H1 (cell line): Measurements from ENCODE around the gene COL28A1. TPM values are rescaled to one million over a fixed set of nuclear protein-coding genes. Genes with fewer than 3 reads are reported as not detected.

ENCODE experiments used
- CTCF ChIA-PET: fragments of 300-600 bp; sonication (Branson Sonifier 250); formaldehyde crosslinking; loops from one replicate; lab custom pipeline; 2021; ENCODE audit not compliant: partially characterized antibody; lab: Charles Lee
- POLR2A ChIA-PET: fragments of 300-600 bp; sonication (Branson Sonifier 250); formaldehyde crosslinking; loops from one replicate; lab custom pipeline; 2021; ENCODE audit warnings: inconsistent platforms; ENCODE audit not compliant: partially characterized antibody; lab: Charles Lee
- DNase-seq, 2 experiments: peaks; one replicate each; pipeline versions ENCODE4 v3.0.0 to v3.0.0-alpha.2; 2010 to 2022; ENCODE audit warnings: low spot score in 2 of 2, low read depth in 1 of 2, mixed read lengths in 1 of 2
- FAIRE-seq: peaks from 2 replicates; lab custom pipeline; 2011; peaks lifted over from hg19 to GRCh38; lab: Jason Lieb, UNC
- H2AFZ ChIP-seq: 2 replicates; pipeline ENCODE4 v1.8.1; 2012; ENCODE audit warnings: low read length, inconsistent platforms
- H2AK5ac ChIP-seq: 2 replicates; pipeline ENCODE4 v1.6.1; 2013; ENCODE audit warnings: low read depth, low read length
- H2BK120ac ChIP-seq: replicated peaks from 2 replicates; pipeline ENCODE3; 2013; ENCODE audit warnings: low read depth, low read length, inconsistent platforms
- H2BK12ac ChIP-seq: 2 replicates; pipeline ENCODE4 v1.6.1; 2013; ENCODE audit warnings: low read depth, low read length
- H2BK15ac ChIP-seq: 2 replicates; pipeline ENCODE4 v1.6.1; 2013; ENCODE audit warnings: low read length
- H2BK20ac ChIP-seq: 2 replicates; pipeline ENCODE4 v1.6.1; 2013; ENCODE audit warnings: low read length
- H2BK5ac ChIP-seq: 2 replicates; pipeline ENCODE4 v1.6.1; 2013; ENCODE audit warnings: low read depth, low read length
- H3K14ac ChIP-seq: 2 replicates; pipeline ENCODE4 v1.6.1; 2013; ENCODE audit warnings: inconsistent platforms; ENCODE audit not compliant: insufficient read length
- H3K18ac ChIP-seq: 2 replicates; pipeline ENCODE4 v1.6.1; 2013; ENCODE audit warnings: low read length; ENCODE audit errors: extremely low read depth
- H3K23ac ChIP-seq: 2 replicates; pipeline ENCODE4 v1.6.1; 2013; ENCODE audit warnings: inconsistent platforms; ENCODE audit not compliant: insufficient read length
- H3K23me2 ChIP-seq: 2 replicates; pipeline ENCODE4 v1.6.1; 2013; ENCODE audit warnings: low read depth, low read length
- H3K27ac ChIP-seq: 2 replicates; pipeline ENCODE4 v1.6.1; 2011; ENCODE audit warnings: low read depth, low read length, inconsistent platforms
- H3K27me3 ChIP-seq, 4 experiments: replicated peaks in 1 of 4; 1 replicate in 1 of 4; 2 replicates in 3 of 4; pipeline versions ENCODE4 v1.6.1 to v1.8.1; 2011 to 2013; ENCODE audit warnings: low read length in 3 of 4, mild to moderate bottlenecking in 3 of 4, inconsistent platforms in 2 of 4, mixed read lengths in 2 of 4, moderate library complexity in 1 of 4; ENCODE audit not compliant: control insufficient read depth in 3 of 4, insufficient read depth in 3 of 4; ENCODE audit errors: extremely low read depth in 1 of 4
- H3K36me3 ChIP-seq, 4 experiments: 2 replicates each; pipeline versions ENCODE4 v1.6.1 to v1.8.1; 2011 to 2013; ENCODE audit warnings: mild to moderate bottlenecking in 4 of 4, low read length in 3 of 4, moderate library complexity in 2 of 4, control low read depth in 1 of 4, inconsistent platforms in 1 of 4; ENCODE audit not compliant: insufficient read depth in 4 of 4, control insufficient read depth in 2 of 4
- H3K4ac ChIP-seq: replicated peaks from 2 replicates; pipeline ENCODE3; 2013; ENCODE audit warnings: low read length, low read depth, mixed read lengths, inconsistent platforms; ENCODE audit not compliant: insufficient read length
- H3K4me1 ChIP-seq, 4 experiments: replicated peaks in 1 of 4; 1 replicate in 1 of 4; 2 replicates in 3 of 4; pipeline versions ENCODE4 v1.6.1 to v1.8.1; 2011 to 2013; ENCODE audit warnings: low read length in 3 of 4, inconsistent platforms in 2 of 4, mixed read lengths in 1 of 4; ENCODE audit not compliant: insufficient read depth in 4 of 4, control insufficient read depth in 3 of 4
- H3K4me2 ChIP-seq, 2 experiments: 2 replicates each; pipeline versions ENCODE4 v1.6.1 to v1.8.1; 2011 to 2013; ENCODE audit warnings: low read depth in 2 of 2, low read length in 2 of 2, control low read depth in 1 of 2, inconsistent platforms in 1 of 2, mild to moderate bottlenecking in 1 of 2; ENCODE audit not compliant: insufficient read depth in 1 of 2
- H3K4me3 ChIP-seq, 4 experiments: fragments of 200-600, 300-600 bp in 1 of 4; sonication (generic), shearing (Covaris generic), sonication (Bioruptor Twin) in 1 of 4; 2 replicates each; pipeline versions ENCODE4 v1.5.1 to v1.8.1; 2011 to 2016; ENCODE audit warnings: low read length in 4 of 4, low read depth in 3 of 4, control low read depth in 2 of 4, inconsistent platforms in 2 of 4, mild to moderate bottlenecking in 2 of 4, mixed read lengths in 1 of 4, moderate library complexity in 1 of 4; ENCODE audit not compliant: insufficient read depth in 2 of 4; ENCODE audit errors: extremely low read depth in 1 of 4
- H3K56ac ChIP-seq: replicated peaks from 2 replicates; pipeline ENCODE3; 2013; ENCODE audit warnings: low read depth, mild to moderate bottlenecking, mixed read lengths, low read length, inconsistent platforms; ENCODE audit not compliant: insufficient read length
- H3K79me1 ChIP-seq: 2 replicates; pipeline ENCODE4 v1.6.1; 2013; ENCODE audit warnings: low read depth, low read length, control low read depth
- H3K79me2 ChIP-seq, 2 experiments: 2 replicates each; pipeline versions ENCODE4 v1.6.1 to v1.8.1; 2012 to 2013; ENCODE audit warnings: low read length in 2 of 2, mild to moderate bottlenecking in 2 of 2, inconsistent platforms in 1 of 2; ENCODE audit not compliant: insufficient read depth in 2 of 2, control insufficient read depth in 1 of 2
- H3K9ac ChIP-seq, 4 experiments: replicated peaks in 1 of 4; 1 replicate in 1 of 4; 2 replicates in 3 of 4; pipeline versions ENCODE4 v1.6.1 to v1.8.1; 2011 to 2013; ENCODE audit warnings: low read depth in 3 of 4, low read length in 3 of 4, control low read depth in 2 of 4, mild to moderate bottlenecking in 2 of 4, moderate library complexity in 2 of 4, inconsistent platforms in 1 of 4; ENCODE audit errors: extremely low read depth in 1 of 4
- H3K9me3 ChIP-seq, 2 experiments: 2 replicates each; pipeline versions ENCODE4 v1.6.1 to v1.8.1; 2012 to 2013; ENCODE audit warnings: mild to moderate bottlenecking in 2 of 2, moderate library complexity in 2 of 2, control low read depth in 1 of 2, inconsistent platforms in 1 of 2, low read depth in 1 of 2, low read length in 1 of 2, mixed read lengths in 1 of 2; ENCODE audit not compliant: insufficient read depth in 2 of 2
- H4K20me1 ChIP-seq, 2 experiments: replicated peaks in 1 of 2; 2 replicates each; pipeline versions ENCODE3 to v1.8.1; 2011 to 2013; ENCODE audit warnings: inconsistent platforms in 2 of 2, low read length in 2 of 2, mild to moderate bottlenecking in 1 of 2; ENCODE audit not compliant: insufficient read depth in 2 of 2, control insufficient read depth in 1 of 2
- H4K5ac ChIP-seq: 2 replicates; pipeline ENCODE4 v1.6.1; 2013; ENCODE audit warnings: low read length, low read depth, mixed read lengths, inconsistent platforms; ENCODE audit not compliant: insufficient read length
- H4K8ac ChIP-seq: 2 replicates; pipeline ENCODE4 v1.8.0; 2013; ENCODE audit warnings: mild to moderate bottlenecking, moderate library complexity, low read length, inconsistent platforms; ENCODE audit not compliant: insufficient read depth; ENCODE audit errors: extremely low read depth
- H4K91ac ChIP-seq: replicated peaks from 2 replicates; pipeline ENCODE3; 2013; ENCODE audit warnings: low read length, mixed read lengths, inconsistent platforms; ENCODE audit not compliant: insufficient read length
- ASH2L ChIP-seq: fragments of 200-600, 300-600 bp; sonication (generic); IDR thresholded peaks from one replicate; pipeline ENCODE4 v1.7.1; 2017; ENCODE audit warnings: low read length
- CHD1 ChIP-seq: IDR thresholded peaks from 2 replicates; pipeline ENCODE4 v1.6.1; 2012; ENCODE audit warnings: low read depth, low read length, improper control_type of control experiment
- CREB1 ChIP-seq: IDR thresholded peaks from 2 replicates; pipeline ENCODE4 v1.6.1; 2012; ENCODE audit warnings: inconsistent platforms
- EGR1 ChIP-seq: IDR thresholded peaks from 2 replicates; pipeline ENCODE4 v1.6.1; 2011; ENCODE audit warnings: low read depth, low read length, borderline replicate concordance
- GTF2F1 ChIP-seq: IDR thresholded peaks from 2 replicates; pipeline ENCODE4 v1.6.1; 2012; ENCODE audit warnings: low read depth, low read length, improper control_type of control experiment, borderline replicate concordance
- SAP30 ChIP-seq: fragments of 300-600 bp; sonication (generic); IDR thresholded peaks from 2 replicates; pipeline ENCODE4 v1.7.1; 2012; ENCODE audit warnings: low read length, moderate library complexity, mild to moderate bottlenecking, inconsistent platforms; ENCODE audit not compliant: insufficient read depth, insufficient replicate concordance
- YY1 ChIP-seq: IDR thresholded peaks from 2 replicates; pipeline ENCODE4 v1.6.1; 2011; ENCODE audit warnings: low read depth, mild to moderate bottlenecking, low read length
- WGBS, 2 experiments: shearing (Covaris generic) in 1 of 2; methylation state at CpG; one replicate each; pipeline versions ENCODE4 v1.1.6 to v1.1.7; 2013 to 2015; ENCODE audit warnings: low lambda C conversion rate in 2 of 2, mixed read lengths in 2 of 2, inconsistent platforms in 1 of 2, low coverage in 1 of 2, missing lambda C conversion rate in 1 of 2; ENCODE audit not compliant: insufficient replicate concordance in 2 of 2, insufficient coverage in 1 of 2, insufficient read length in 1 of 2; ENCODE audit errors: extremely low coverage in 1 of 2, missing lambda C conversion rate in 1 of 2; 5-methylcytosine and 5-hydroxymethylcytosine counted together
- polyA plus RNA-seq, 7 experiments: library from polyadenylated mRNA; depleted of rRNA in 3 of 7; stranded (reverse) in 5 of 7; unstranded in 2 of 7; fragments of >200 nt in 5 of 7; fragments of 200-250 nt in 2 of 7; gene quantifications; 1 replicate in 5 of 7; 2 replicates in 1 of 7; 4 replicates in 1 of 7; pipeline versions ENCODE4 v1.2.1 to v1.2.3, GENCODE V29; 2011 to 2013; ENCODE audit warnings: missing spikeins in 2 of 7, mixed read lengths in 2 of 7
- total RNA-seq: library from RNA; stranded (reverse); fragmentation: NEBNext Ultra II Directional; extraction: Animal tissue kit (Norgen Biotek cat#: 25700); gene quantifications from 2 replicates; pipeline ENCODE4 v1.2.1, GENCODE V29; 2021

COL28A1 gene
- total and polyA plus RNA-seq, 2 of the 8 experiments (the other 6 are each of a cell fraction or from before 2014, with no cell fraction given), result 0.22 to 0.38 TPM

GRCh38 chr7:7321681-7322080, 214.0 kb downstream of the COL28A1 start:
- ChIA-PET POLR2A (no interaction called here), CTCF (no interaction called here)
- Histone ChIP-seq H3K27ac (no peak overlapping the region), H2BK15ac (no peak overlapping the region), H4K5ac (no peak overlapping the region), H2BK5ac (no peak overlapping the region), H2AFZ (no peak overlapping the region), H3K4ac (no peak overlapping the region), H3K79me2 (no peaks in the 10 kb centered on the region), H3K18ac (no peak overlapping the region), H2BK120ac (no peak overlapping the region), H3K27me3 (no peaks in the 10 kb centered on the region), H3K14ac (no peak overlapping the region), H3K4me3 (no peak overlapping the region), H2BK20ac (no peak overlapping the region), H3K23ac (no peak overlapping the region), H3K9ac (no peak overlapping the region), H3K36me3 (no peaks in the 10 kb centered on the region), H4K91ac (no peak overlapping the region), H4K20me1 (no peaks in the 10 kb centered on the region), H3K23me2 (no peaks in the 10 kb centered on the region), H2BK12ac (no peak overlapping the region), H3K79me1 (no peaks in the 10 kb centered on the region), H2AK5ac (no peak overlapping the region), H4K8ac (no peak overlapping the region), H3K4me2 (no peak overlapping the region), H3K56ac (no peak overlapping the region), H3K4me1 (no peaks in the 10 kb centered on the region), H3K9me3 (no peaks in the 10 kb centered on the region)
- WGBS, 2 experiments, result 93% methylated on average over 5 of the region's 5 CpGs; no CpG with 5 or more reads in 1 of the 2 experiments
- no peak for FAIRE-seq
- TF ChIP-seq ASH2L (no peak), EGR1 (no peak), CREB1 (no peak), GTF2F1 (no peak), SAP30 (no peak), CHD1 (no peak), YY1 (no peak)
- DNase-seq, result no peak
